Nephron progenitor cell (in vitro differentiated cells): Measurements from ENCODE around the gene AGFG2.
A peak's percentile ranks its signal among the peaks of the same experiment; 100 is the strongest.

Experiments
- DNase-seq: peaks from one replicate; pipeline ENCODE4 v3.0.0; 2021
- H3K27ac Mint-ChIP-seq: 2 replicates; pipeline ENCODE4 v1.8.0; 2021; ENCODE audit warnings: mild to moderate bottlenecking, moderate library complexity, mixed read lengths
- H3K27me3 Mint-ChIP-seq: 2 replicates; pipeline ENCODE4 v1.8.0; 2021; ENCODE audit warnings: mild to moderate bottlenecking, low read depth, mixed read lengths; ENCODE audit not compliant: poor library complexity
- H3K36me3 Mint-ChIP-seq: 2 replicates; pipeline ENCODE4 v1.8.0; 2021; ENCODE audit warnings: low read depth, mixed read lengths
- H3K4me1 Mint-ChIP-seq: 2 replicates; pipeline ENCODE4 v1.8.0; 2021; ENCODE audit warnings: mixed read lengths
- H3K4me3 Mint-ChIP-seq: 2 replicates; pipeline ENCODE4 v1.8.0; 2021; ENCODE audit warnings: mild to moderate bottlenecking, moderate library complexity, mixed read lengths
- H3K9me3 Mint-ChIP-seq: 2 replicates; pipeline ENCODE4 v1.8.0; 2021; ENCODE audit warnings: mild to moderate bottlenecking, moderate library complexity, mixed read lengths
- CTCF ChIP-seq: fragments of 200-600 bp; sonication (generic); IDR thresholded peaks from 2 replicates; pipeline ENCODE4 v1.5.0; 2021; ENCODE audit warnings: antibody characterized with exemption

Gene AGFG2

GRCh38 chr7:100556541-100556940, 17.5 kb downstream of the AGFG2 start:
- peak overlapping the region; percentile 67 for H3K27ac Mint-ChIP-seq
- peaks cover 15% of the 10 kb centered on the region for H3K36me3 Mint-ChIP-seq
- H3K4me3 Mint-ChIP-seq: no peak overlapping the region
- TF ChIP-seq CTCF: no peak
- no peaks in the 10 kb centered on the region for H3K9me3 Mint-ChIP-seq
- no peaks in the 10 kb centered on the region for H3K4me1 Mint-ChIP-seq
- H3K27me3 Mint-ChIP-seq: peaks cover under 1% of the 10 kb centered on the region
- no peak for DNase-seq

GRCh38 chr7:100559127-100559526, 20.1 kb downstream of the AGFG2 start:
- Mint-ChIP-seq H3K9me3 (no peaks in the 10 kb centered on the region), H3K27me3 (peaks cover 2% of the 10 kb centered on the region)
- no peak for DNase-seq

GRCh38 chr7:100561491-100562194, 22.6 kb downstream of the AGFG2 start:
- no peak overlapping the region for H3K4me3 Mint-ChIP-seq
- peaks cover 31% of the 10 kb centered on the region for H3K4me1 Mint-ChIP-seq
- DNase-seq: no peak
- H3K27ac Mint-ChIP-seq: no peak overlapping the region
- no peak for TF ChIP-seq CTCF
- no peaks in the 10 kb centered on the region for H3K9me3 Mint-ChIP-seq
- H3K36me3 Mint-ChIP-seq: peaks cover under 1% of the 10 kb centered on the region
- H3K27me3 Mint-ChIP-seq: peaks cover 4% of the 10 kb centered on the region

More at GRCh38 chr7:100559127-100559526, 20.1 kb downstream of the AGFG2 start:
- peaks cover 6% of the 10 kb centered on the region for H3K4me1 Mint-ChIP-seq
- no peak overlapping the region for H3K4me3 Mint-ChIP-seq
- H3K27ac Mint-ChIP-seq: no peak overlapping the region
- peaks cover 10% of the 10 kb centered on the region for H3K36me3 Mint-ChIP-seq
- TF ChIP-seq CTCF: no peak

GRCh38 chr7:100562195-100563099, 23.4 kb downstream of the AGFG2 start:
- no peak for TF ChIP-seq CTCF
- peaks cover 39% of the 10 kb centered on the region for H3K4me1 Mint-ChIP-seq
- H3K27ac Mint-ChIP-seq: no peak overlapping the region
- peaks cover 6% of the 10 kb centered on the region for H3K27me3 Mint-ChIP-seq
- no peak overlapping the region for H3K4me3 Mint-ChIP-seq
- no peak for DNase-seq
- no peaks in the 10 kb centered on the region for H3K9me3 Mint-ChIP-seq
- no peaks in the 10 kb centered on the region for H3K36me3 Mint-ChIP-seq

GRCh38 chr7:100563100-100563564, 24.1 kb downstream of the AGFG2 start:
- H3K36me3 Mint-ChIP-seq: no peaks in the 10 kb centered on the region
- H3K9me3 Mint-ChIP-seq: no peaks in the 10 kb centered on the region
- H3K4me1 Mint-ChIP-seq: peaks cover 46% of the 10 kb centered on the region
- DNase-seq: no peak
- TF ChIP-seq CTCF: no peak
- no peak overlapping the region for H3K4me3 Mint-ChIP-seq
- H3K27me3 Mint-ChIP-seq: peaks cover 6% of the 10 kb centered on the region
- no peak overlapping the region for H3K27ac Mint-ChIP-seq
